Measurements from ENCODE around the gene PARD3B.

- TF ChIP-seq CTCF (conservative IDR thresholded peaks at IDR 0.05) (no peak), EZH2 (IDR thresholded peaks at IDR 0.05; ENCODE audit: low read depth) (no peak)
These were observed 600.6 kb downstream of the PARD3B start for GRCh38 chr2:205145888-205146287.

Measured in PC-9 (cell line).